Hematopoietic multipotent progenitor cell treated with erythropoietin and hydrocortisone succinate and interleukin-3 and kit ligand, for 8 days (in vitro differentiated cells): ENCODE results near the gene NDOR1.
A peak's percentile ranks its signal among the peaks of the same experiment; 100 is the strongest.

Source experiments
- DNase-seq: peaks from one replicate; pipeline ENCODE4 v3.0.0-alpha.2; 2015

Gene NDOR1

GRCh38 chr9:137205126-137206069, at the start of gene NDOR1, which contains the start of gene TMEM203:
Gene NDOR1, plus strand, starts transcription at chr9:137205700. Its CDS starts 78 bp downstream, at chr9:137205778.
Gene TMEM203, minus strand, starts transcription at chr9:137205648. Its CDS starts 234 bp downstream, at chr9:137205414.
- peak; percentile 88 for DNase-seq

- peak; percentile 71 for DNase-seq
Observed at GRCh38 chr9:137156567-137157375, 48.7 kb upstream of the NDOR1 start.

DNA sequence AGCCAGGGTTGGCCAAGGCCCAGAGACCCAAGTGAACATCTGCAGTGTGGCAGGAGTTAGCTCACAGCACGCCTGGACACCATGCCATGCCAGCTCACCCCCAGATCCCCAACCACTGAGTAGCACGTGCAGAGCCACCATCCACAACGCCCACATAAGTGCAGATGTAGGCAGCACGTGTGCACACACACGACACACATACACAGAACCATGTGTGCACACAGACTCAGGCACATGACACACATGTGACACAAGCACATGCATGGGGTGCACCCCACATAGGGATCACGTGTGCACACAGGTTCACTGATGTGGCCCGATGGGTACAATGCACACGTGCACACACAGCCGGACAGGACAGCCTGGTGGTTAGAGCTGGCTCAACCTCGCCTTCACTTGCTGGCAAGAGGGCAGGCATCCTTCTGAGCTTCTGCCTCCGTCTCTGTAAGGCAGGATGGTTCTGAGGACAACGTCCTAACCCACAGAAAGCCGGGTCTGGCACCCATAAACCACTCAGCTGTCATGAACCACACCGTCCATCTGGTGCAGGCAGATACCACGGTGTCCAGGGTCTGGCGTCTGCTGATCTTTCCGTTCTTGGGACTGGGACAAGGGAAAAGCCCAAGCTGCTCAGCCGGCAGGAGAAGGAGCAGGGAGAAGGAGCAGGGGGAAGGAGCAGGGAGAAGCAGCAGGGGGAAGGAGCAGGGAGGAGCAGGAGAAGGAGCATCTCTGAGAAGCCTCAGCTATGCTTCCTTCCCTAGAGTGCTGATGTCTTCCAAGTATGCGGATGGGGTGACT, 47.7 kb upstream of the NDOR1 start:
- DNase-seq: no peak

- no peak for DNase-seq
Observed at GRCh38 chr9:137158625-137159024, 46.9 kb upstream of the NDOR1 start.

DNA sequence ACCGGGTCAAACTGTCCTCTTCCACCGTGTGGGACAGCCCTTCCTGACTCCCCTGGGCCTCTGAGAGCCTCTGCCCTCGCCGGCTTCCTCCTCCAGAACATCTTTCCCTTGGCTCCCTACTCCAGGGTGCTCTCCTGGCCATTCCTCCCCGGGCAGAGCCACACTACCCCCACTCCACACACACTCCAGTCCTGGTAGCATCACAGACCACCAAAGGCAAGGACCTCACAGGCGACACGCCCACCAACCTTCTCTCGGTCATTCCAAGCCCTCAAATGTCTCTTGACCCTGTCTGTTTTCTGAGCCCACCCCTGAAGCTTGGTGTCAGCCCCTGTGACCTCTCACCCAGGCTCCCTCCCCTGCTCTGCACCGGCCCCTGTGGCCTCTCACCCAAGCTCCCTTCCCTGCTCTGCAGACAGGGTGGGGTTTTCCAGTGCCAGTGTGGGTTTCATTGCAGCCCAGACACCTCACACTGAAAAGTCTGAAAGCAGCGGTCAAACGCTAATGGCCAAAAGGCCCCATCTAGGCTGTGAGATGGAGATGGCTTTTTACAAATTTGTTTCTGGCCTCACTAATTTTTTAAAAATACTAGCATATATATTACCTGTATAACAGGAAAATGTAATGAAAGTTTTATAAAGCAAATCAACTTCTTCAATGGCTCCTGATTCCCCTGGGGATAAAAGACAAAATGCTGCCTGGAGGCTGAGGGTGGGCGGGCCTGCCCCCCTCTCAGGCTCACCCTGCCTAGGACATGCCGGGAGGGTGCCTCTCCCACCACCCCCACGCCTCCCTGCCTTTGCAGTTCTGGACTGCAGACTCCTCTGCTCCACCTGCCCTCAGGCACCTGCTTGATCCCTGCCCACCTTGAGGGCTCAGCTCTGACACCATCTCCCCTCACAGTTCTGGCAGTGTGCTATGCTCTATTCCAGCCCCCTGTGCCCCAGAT, 46.1 kb upstream of the NDOR1 start:
- no peak for DNase-seq

DNA sequence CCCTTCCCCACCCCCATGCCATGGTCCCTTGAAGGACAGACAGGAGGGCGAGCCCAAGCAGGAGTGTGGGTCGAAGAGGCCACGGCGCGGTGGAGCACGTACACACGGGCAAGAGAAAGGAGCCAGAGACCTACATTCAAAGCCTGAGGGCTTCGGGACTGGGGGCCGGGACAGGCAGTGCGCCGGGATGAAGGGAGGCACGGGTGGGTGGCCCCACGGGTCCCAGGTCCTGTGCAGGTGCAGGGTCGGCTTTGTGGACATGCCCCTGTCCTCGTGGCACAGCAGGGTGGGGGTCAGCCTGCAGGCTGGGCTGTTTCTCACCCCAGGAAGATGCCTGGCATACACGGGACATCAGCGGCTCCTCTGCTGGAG, 45.5 kb upstream of the NDOR1 start:
- DNase-seq: no peak

DNA sequence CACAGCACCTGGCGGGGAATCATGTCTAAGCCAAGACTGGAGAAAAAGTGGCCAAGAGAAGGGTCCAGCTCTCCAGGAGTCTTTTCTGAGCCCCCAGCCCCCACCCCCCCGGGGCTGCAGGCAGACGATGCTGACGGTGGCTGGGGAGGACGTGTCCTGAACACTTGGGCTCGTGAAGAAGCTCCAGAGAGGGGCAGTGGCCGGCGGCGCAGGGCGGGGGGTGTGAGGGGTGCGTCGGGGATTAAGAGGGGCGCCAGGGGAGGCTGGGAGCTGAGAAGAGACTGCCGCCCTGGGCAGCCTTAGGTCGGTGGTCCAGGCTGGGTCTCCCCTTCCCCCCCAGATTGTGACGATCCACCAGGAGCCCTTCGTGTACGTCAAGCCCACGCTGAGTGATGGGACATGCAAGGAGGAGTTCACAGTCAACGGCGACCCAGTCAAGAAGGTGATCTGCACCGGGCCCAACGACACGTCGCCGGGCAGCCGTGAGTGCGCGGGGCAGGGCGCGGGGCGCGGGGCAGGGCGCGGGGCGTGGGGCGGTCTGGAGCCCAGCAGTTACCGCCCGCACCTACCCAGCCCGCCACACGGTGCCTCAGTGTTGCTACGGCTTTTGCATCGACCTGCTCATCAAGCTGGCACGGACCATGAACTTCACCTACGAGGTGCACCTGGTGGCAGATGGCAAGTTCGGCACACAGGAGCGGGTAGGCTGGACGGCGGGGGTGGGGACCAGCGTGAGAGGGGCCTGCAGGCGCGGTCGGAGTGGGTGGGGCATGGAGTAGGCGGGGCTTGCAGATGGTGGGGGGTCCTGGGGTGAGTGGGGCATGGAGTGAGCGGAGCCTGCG, 44.6 kb upstream of the NDOR1 start:
- no peak for DNase-seq

- no peak for DNase-seq
Observed at GRCh38 chr9:137161558-137162486, 43.7 kb upstream of the NDOR1 start.

- peak; percentile 30 for DNase-seq
Observed at GRCh38 chr9:137162505-137163364, 42.8 kb upstream of the NDOR1 start.

- DNase-seq: no peak
Observed at GRCh38 chr9:137163365-137163715, 42.2 kb upstream of the NDOR1 start.

DNA sequence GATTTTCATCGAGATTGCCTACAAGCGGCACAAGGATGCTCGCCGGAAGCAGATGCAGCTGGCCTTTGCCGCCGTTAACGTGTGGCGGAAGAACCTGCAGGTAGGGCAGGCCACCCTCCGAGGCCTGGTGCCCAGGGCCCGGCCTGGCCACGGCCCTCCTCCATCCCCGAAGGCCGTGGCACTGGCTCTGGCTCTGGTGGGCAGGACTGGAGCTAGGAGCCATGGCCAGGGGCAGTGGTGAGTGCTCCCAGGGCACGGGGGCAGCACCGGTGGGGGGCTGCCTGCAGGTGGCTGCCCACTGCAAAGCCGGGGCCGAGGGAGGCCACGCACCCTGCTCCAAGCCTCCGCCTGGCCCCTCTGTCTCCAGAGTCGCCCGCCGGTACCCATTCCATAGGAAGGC, 41.7 kb upstream of the NDOR1 start:
- DNase-seq: no peak

DNA sequence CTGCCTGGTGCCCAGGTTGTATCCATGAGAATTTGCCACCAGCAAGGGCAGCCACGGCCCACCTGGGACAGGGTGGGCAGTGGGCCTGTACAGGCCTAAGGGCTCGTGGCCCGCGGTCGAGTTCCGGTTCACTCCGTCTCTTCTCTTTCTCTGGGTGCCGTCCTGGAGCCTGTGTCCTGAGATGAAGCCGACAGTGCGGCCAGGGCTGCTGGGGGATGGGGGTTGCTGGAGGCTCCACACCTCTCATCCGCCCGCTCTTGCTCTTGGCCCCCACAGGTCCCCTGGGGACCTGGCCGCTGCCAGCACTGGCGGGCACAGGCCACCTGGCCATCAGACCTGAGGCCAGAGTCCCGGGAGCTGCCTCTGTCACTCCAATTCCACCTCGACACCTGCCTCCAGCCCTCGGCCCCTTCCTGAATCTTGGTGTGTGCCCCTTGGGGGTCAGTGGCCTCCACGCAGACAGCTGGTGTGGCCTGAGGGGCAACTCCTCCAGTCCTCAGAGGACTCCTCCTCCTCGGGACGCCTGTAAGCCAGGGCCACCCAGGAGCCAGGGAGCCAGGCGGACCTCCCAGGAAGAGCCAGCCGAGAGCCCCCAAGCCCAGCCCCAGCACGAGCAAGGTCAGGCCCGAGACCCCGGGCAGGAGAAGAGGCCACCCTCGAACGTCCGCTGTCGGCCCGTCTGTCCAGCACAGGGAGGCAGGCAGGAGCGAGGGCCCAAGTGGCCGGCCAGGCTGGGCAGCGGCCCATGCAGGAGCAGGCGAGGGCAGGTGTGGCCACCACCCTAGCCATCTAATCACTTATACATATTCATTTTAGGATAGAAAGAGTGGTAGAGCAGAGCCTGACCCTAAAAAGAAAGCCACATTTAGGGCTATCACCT, 40.9 kb upstream of the NDOR1 start:
- no peak for DNase-seq

- no peak for DNase-seq
Observed at GRCh38 chr9:137165250-137165836, 40.2 kb upstream of the NDOR1 start.

DNA sequence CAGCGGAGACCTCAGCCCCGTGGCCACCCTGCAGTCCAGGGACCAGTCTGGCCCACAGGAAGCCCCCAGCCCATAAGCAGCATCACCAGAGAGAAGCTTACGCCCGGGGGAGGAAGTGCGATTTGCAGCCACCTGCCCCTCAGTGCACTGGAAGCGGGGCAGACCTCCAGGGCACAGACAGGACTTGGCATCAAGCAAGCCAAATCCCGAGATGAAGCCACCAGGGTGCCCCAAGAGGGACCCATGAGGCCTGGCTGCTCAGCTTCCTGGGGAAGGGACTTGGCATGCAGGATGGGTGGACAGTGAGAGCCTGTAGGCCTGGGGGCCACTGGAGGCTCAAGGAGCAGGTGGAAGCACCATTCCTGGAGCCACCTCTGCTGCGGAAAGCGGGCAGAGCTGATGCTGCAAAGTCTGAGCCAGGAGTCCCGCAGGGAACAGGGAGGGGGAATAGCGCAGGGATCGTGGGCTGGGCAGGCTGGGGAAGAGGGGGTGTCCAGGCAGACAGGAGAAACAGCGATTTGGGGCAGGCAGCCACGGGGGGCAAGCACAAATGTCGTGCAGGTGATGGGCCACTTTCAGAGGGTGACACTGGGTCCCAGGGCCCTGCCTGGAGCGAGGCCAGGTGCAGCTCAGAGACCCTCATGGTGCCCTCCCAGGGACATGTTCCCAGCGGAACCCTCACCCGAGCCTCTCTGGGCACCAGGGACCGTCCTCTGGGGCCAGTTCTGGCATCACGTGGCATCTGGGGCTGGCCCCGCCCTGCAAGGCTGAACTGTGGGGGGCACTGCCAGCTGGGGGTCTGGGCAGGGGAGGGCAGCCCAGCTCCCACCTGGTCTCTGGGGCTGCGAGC, 38.9 kb upstream of the NDOR1 start:
- DNase-seq: no peak

GRCh38 chr9:137167277-137167746, 38.2 kb upstream of the NDOR1 start:
- DNase-seq: no peak
